K562 (cell line): ENCODE results near the gene PRKAR1B. TPM values are rescaled to one million over a fixed set of nuclear protein-coding genes. Genes with fewer than 3 reads are reported as not detected.
A peak's percentile ranks its signal among the peaks of the same experiment; 100 is the strongest.

Source experiments
- ATAC-seq: fragments of 200-7000 bp; cut with Tn5 transposase; 3 replicates; pipeline ENCODE4 v1.9.1; 2020; ENCODE audit warnings: moderate library complexity
- BruUV-seq: library from RNA; stranded (reverse); fragments of 400-500 nt; replicated peaks from 2 replicates; lab custom pipeline; 2021; lab: Mats Ljungman, UMichigan
- CTCF ChIA-PET: fragments of 300-600 bp; formaldehyde crosslinking; extraction: SDS; loops from one replicate; lab custom pipeline; 2021; ENCODE audit warnings: low intra/inter-chr PET ratio; lab: Yijun Ruan, JAX
- POLR2A ChIA-PET: fragments of 300-600, 350-650 bp; sonication (Branson Sonifier 250); formaldehyde crosslinking; extraction: SDS; loops from one replicate; lab custom pipeline; 2021; ENCODE audit warnings: antibody characterized with exemption, inconsistent platforms; lab: Yijun Ruan, JAX
- DNase-seq, 4 experiments: peaks; one replicate each; pipeline versions ENCODE4 v3.0.0 to v3.0.0-alpha.2; 2011 to 2018; ENCODE audit warnings: low spot score in 3 of 4, mixed read lengths in 3 of 4; ENCODE audit errors: extremely low read depth in 1 of 4
- FAIRE-seq: peaks from 2 replicates; lab custom pipeline; 2011; peaks lifted over from hg19 to GRCh38; lab: Jason Lieb, UNC
- H2AFZ ChIP-seq: 2 replicates; pipeline ENCODE4 v1.6.0; 2011; ENCODE audit warnings: low read depth, low read length, control low read depth, inconsistent platforms
- H3K27ac ChIP-seq: fragments of 200-600 bp; 3 replicates; pipeline ENCODE4 v1.8.0; 2011; ENCODE audit warnings: low read depth, mild to moderate bottlenecking, control low read depth, inconsistent platforms, low read length, moderate library complexity, mixed read lengths; ENCODE audit errors: extremely low read depth
- H3K27me3 ChIP-seq, 2 experiments: fragments of 300-600 bp in 1 of 2; 2 replicates in 1 of 2; 3 replicates in 1 of 2; pipeline versions ENCODE4 v1.6.0 to v1.8.0; 2011; ENCODE audit warnings: inconsistent platforms in 2 of 2, low read length in 2 of 2, mild to moderate bottlenecking in 1 of 2, mixed read lengths in 1 of 2, moderate library complexity in 1 of 2; ENCODE audit not compliant: control insufficient read depth in 2 of 2, insufficient read depth in 2 of 2
- H3K36me3 ChIP-seq: fragments of 300-600 bp; 3 replicates; pipeline ENCODE4 v1.8.0; 2011; ENCODE audit warnings: mild to moderate bottlenecking, low read length, inconsistent platforms; ENCODE audit not compliant: control insufficient read depth, insufficient read depth
- H3K4me1 ChIP-seq, 2 experiments: fragments of 200-600 bp in 1 of 2; replicated peaks in 1 of 2; 2 replicates in 1 of 2; 3 replicates in 1 of 2; pipeline versions ENCODE4 v1.5.1 to v1.8.0; 2011; ENCODE audit warnings: inconsistent platforms in 2 of 2, low read length in 2 of 2, mild to moderate bottlenecking in 1 of 2, mixed read lengths in 1 of 2, moderate library complexity in 1 of 2; ENCODE audit not compliant: control insufficient read depth in 2 of 2, insufficient read depth in 2 of 2
- H3K4me2 ChIP-seq: 2 replicates; pipeline ENCODE4 v1.6.1; 2011; ENCODE audit warnings: low read length, control low read depth, inconsistent platforms, mixed read lengths; ENCODE audit not compliant: insufficient read depth
- H3K4me3 ChIP-seq: fragments of 200-600 bp; sonication (generic), shearing (Covaris generic); 2 replicates; pipeline ENCODE4 v1.5.1; 2016; ENCODE audit warnings: control low read depth, inconsistent platforms
- H3K79me2 ChIP-seq: fragments of 200-600 bp; 3 replicates; pipeline ENCODE4 v1.8.0; 2011; ENCODE audit warnings: low read length, inconsistent platforms; ENCODE audit not compliant: control insufficient read depth, insufficient read depth
- H3K9ac ChIP-seq, 2 experiments: 2 replicates each; pipeline versions ENCODE4 v1.6.0 to v1.6.1; 2011; ENCODE audit warnings: low read depth in 2 of 2, low read length in 2 of 2, control low read depth in 1 of 2, inconsistent platforms in 1 of 2, mild to moderate bottlenecking in 1 of 2, mixed read lengths in 1 of 2; ENCODE audit not compliant: insufficient read depth in 1 of 2
- H3K9me1 ChIP-seq: one replicate; pipeline ENCODE4 v1.6.0; 2011; ENCODE audit warnings: inconsistent platforms, mild to moderate bottlenecking, low read length, moderate library complexity; ENCODE audit not compliant: control insufficient read depth, insufficient read depth
- H3K9me3 ChIP-seq: replicated peaks from 2 replicates; pipeline ENCODE4 v1.5.1; 2011; ENCODE audit warnings: low read depth, low read length, inconsistent platforms; ENCODE audit not compliant: control insufficient read depth, insufficient read depth
- H4K20me1 ChIP-seq: replicated peaks from 2 replicates; pipeline ENCODE4 v1.6.1; 2011; ENCODE audit warnings: low read length, inconsistent platforms, mixed read lengths; ENCODE audit not compliant: control insufficient read depth, insufficient read depth
- CBFB ChIP-seq: sonication (generic); formaldehyde crosslinking; IDR thresholded peaks from 2 replicates; pipeline ENCODE4 v1.4.0; 2020; ENCODE audit warnings: mild to moderate bottlenecking, missing genetic modification reagents
- CTCF ChIP-seq, 3 experiments: IDR thresholded peaks in 2 of 3; conservative IDR thresholded peaks in 1 of 3; 2 replicates each; pipeline ENCODE4 v1.5.1; 2011 to 2012; ENCODE audit warnings: low read length in 3 of 3, mild to moderate bottlenecking in 3 of 3, control low read depth in 2 of 3, improper control_type of control experiment in 1 of 3, inconsistent platforms in 1 of 3, low read depth in 1 of 3, mixed read lengths in 1 of 3, moderate library complexity in 1 of 3; ENCODE audit not compliant: insufficient read depth in 2 of 3
- CXXC5 ChIP-seq: fragments of 250-450 bp; sonication (Bioruptor Pico); IDR thresholded peaks from 2 replicates; pipeline ENCODE4 v1.8.0; 2022; ENCODE audit warnings: inconsistent platforms, mild to moderate bottlenecking, moderate library complexity
- ELK3 ChIP-seq: fragments of 450-650 bp; formaldehyde crosslinking; IDR thresholded peaks from 2 replicates; pipeline ENCODE4 v1.4.0; 2020; ENCODE audit warnings: mild to moderate bottlenecking
- ERF ChIP-seq: fragments of 450-650 bp; formaldehyde crosslinking; IDR thresholded peaks from 2 replicates; pipeline ENCODE4 v1.4.0; 2020; ENCODE audit warnings: mild to moderate bottlenecking, mixed read lengths
- GABPB2 ChIP-seq: fragments of 250-450 bp; sonication (Bioruptor Pico); conservative IDR thresholded peaks from 2 replicates; pipeline ENCODE4 v1.5.1; 2021; ENCODE audit warnings: mild to moderate bottlenecking
- KDM5B ChIP-seq: fragments of 200-600 bp; sonication (generic); IDR thresholded peaks from 2 replicates; pipeline ENCODE4 v1.6.1; 2012; ENCODE audit warnings: low read depth, mild to moderate bottlenecking, moderate library complexity, low read length, control low read depth, inconsistent platforms; ENCODE audit not compliant: insufficient replicate concordance
- MED1 ChIP-seq: sonication (generic); formaldehyde crosslinking; IDR thresholded peaks from 2 replicates; pipeline ENCODE4 v1.8.1; 2023; ENCODE audit warnings: missing genetic modification reagents, borderline replicate concordance
- MIER1 ChIP-seq: fragments of 450-650 bp; IDR thresholded peaks from 2 replicates; pipeline ENCODE4 v1.6.1; 2016; ENCODE audit warnings: antibody characterized with exemption, mild to moderate bottlenecking, low read depth
- MTA3 ChIP-seq: fragments of 450-650 bp; formaldehyde crosslinking; IDR thresholded peaks from 2 replicates; pipeline ENCODE4 v1.6.1; 2017; ENCODE audit warnings: mild to moderate bottlenecking, borderline replicate concordance
- NCOA1 ChIP-seq: fragments of 450-650 bp; IDR thresholded peaks from 2 replicates; pipeline ENCODE4 v1.6.1; 2016; ENCODE audit warnings: low read depth
- POLR2A ChIP-seq: fragments of 450-650 bp; conservative IDR thresholded peaks from 2 replicates; pipeline ENCODE4 v1.6.1; 2016
- POLR2G ChIP-seq: fragments of 200-400 bp; formaldehyde crosslinking; IDR thresholded peaks from 2 replicates; pipeline ENCODE4 v1.6.1; 2017; ENCODE audit warnings: low read depth, mild to moderate bottlenecking, antibody characterized with exemption, low read length, moderate library complexity
- RAD21 ChIP-seq, 2 experiments: fragments of 250-450 bp in 1 of 2; fragments of 450-650 bp in 1 of 2; sonication (Bioruptor Pico) in 1 of 2; formaldehyde crosslinking in 1 of 2; IDR thresholded peaks in 1 of 2; conservative IDR thresholded peaks in 1 of 2; 2 replicates each; pipeline versions ENCODE4 v1.4.0 to v1.8.0; 2020 to 2022; ENCODE audit warnings: mild to moderate bottlenecking in 2 of 2, moderate library complexity in 1 of 2
- RBFOX2 ChIP-seq: fragments of 200-400 bp; formaldehyde crosslinking; IDR thresholded peaks from 2 replicates; pipeline ENCODE4 v1.6.1; 2017; ENCODE audit warnings: low read depth, mild to moderate bottlenecking, low read length, moderate library complexity
- SMAD2 ChIP-seq: fragments of 150-350 bp; IDR thresholded peaks from 2 replicates; pipeline ENCODE4 v1.6.1; 2014; ENCODE audit warnings: low read depth, mild to moderate bottlenecking, low read length
- STAG1 ChIP-seq: sonication (generic); formaldehyde crosslinking; IDR thresholded peaks from 2 replicates; pipeline ENCODE4 v1.5.0; 2020; ENCODE audit warnings: missing genetic modification reagents, borderline replicate concordance
- ZBTB7A ChIP-seq: IDR thresholded peaks from 2 replicates; pipeline ENCODE4 v1.6.1; 2011; ENCODE audit warnings: low read depth, mild to moderate bottlenecking, low read length, moderate library complexity, borderline replicate concordance; ENCODE audit not compliant: control insufficient read depth
- WGBS: fragments of 100-300 bp; shearing (Covaris generic); methylation state at CpG from one replicate; pipeline ENCODE4 v1.1.6; 2016; ENCODE audit warnings: low coverage, mixed read lengths; ENCODE audit not compliant: insufficient coverage; ENCODE audit errors: missing lambda C conversion rate; 5-methylcytosine and 5-hydroxymethylcytosine counted together
- in situ Hi-C: fragments of 300-500 bp; cut with MboI; formaldehyde crosslinking; loops from 4 replicates; pipeline ENCODE4 v1.15.0; 2018; ENCODE audit warnings: inconsistent platforms, mixed read lengths
- intact Hi-C: fragments of 100-400 bp; cut with micrococcal nuclease; formaldehyde crosslinking; loops from 2 replicates; pipeline ENCODE4 v1.14.2; 2022
- polyA plus RNA-seq, 8 experiments: library from polyadenylated mRNA; depleted of rRNA in 4 of 8; stranded (reverse) in 5 of 8; unstranded in 3 of 8; fragments of >200 nt; fragmentation: Nextera tagmentation in 2 of 8; fragmentation: Illumina TruSeq in 1 of 8; extraction: Ambion mirVana in 2 of 8; extraction: Trizol in 1 of 8; gene quantifications; 2 replicates each; pipeline versions ENCODE4 v1.2.1 to v1.2.3, GENCODE V29; 2011 to 2014; ENCODE audit warnings: inconsistent platforms in 1 of 8, missing spikeins in 1 of 8
- total RNA-seq, 7 experiments: library from RNA; depleted of rRNA in 6 of 7; stranded (reverse); fragments of >200 nt in 6 of 7; fragmentation: Illumina TruSeq in 2 of 7; extraction: Trizol in 2 of 7; gene quantifications; 2 replicates each; pipeline versions ENCODE4 v1.2.1 to v1.2.3, GENCODE V29; 2011 to 2021; ENCODE audit warnings: low replicate concordance in 1 of 7

PRKAR1B gene
- total and polyA plus RNA-seq, 9 of the 15 experiments (the other 6 are each of a cell fraction or from before 2014, with no cell fraction given) = 0.99 to 30.5 (median 12.7) TPM

- TF ChIP-seq ZBTB7A (no peak), CBFB (CRISPR knock-in tag) (no peak), SMAD2 (no peak), MIER1 (no peak)
Measured at GRCh38 chr7:732556-732955, 5.5 kb upstream of the PRKAR1B start (continued).

- Histone ChIP-seq H3K27me3 (no peaks in the 10 kb centered on the region), H3K27ac (no peak overlapping the region), H3K4me1 (peaks cover 5 to 31% of the 10 kb centered on the region in 2 experiments; a peak in 3 of 5 replicates), H3K4me2 (no peak overlapping the region), H3K36me3 (peaks cover 77% of the 10 kb centered on the region), H3K9me1 (no peaks in the 10 kb centered on the region), H3K9ac (no peak overlapping the region; a peak in 1 of 4 replicates), H3K4me3 (no peak overlapping the region), H2AFZ (no peak overlapping the region), H4K20me1 (0 out of 2 replicates have a peak, but pooled peaks cover 4% of the 10 kb centered on the region), H3K79me2 (peaks cover 91% of the 10 kb centered on the region), H3K9me3 (peaks cover 17% of the 10 kb centered on the region)
- DNase-seq (peak in 1 of 4 experiments; percentile 11), FAIRE-seq (no peak), ATAC-seq (peak; percentile 38; the same call in 1 of the 3 replicates)
- CTCF ChIA-PET = no interaction called here
- no TSS peak for BruUV-seq
- in situ Hi-C loops = no loop called here
- POLR2A ChIA-PET = no interaction called here
- intact Hi-C loops = no loop called here
- 93% methylated on average over 12 of the region's 17 CpGs for WGBS
- TF ChIP-seq CTCF (IDR thresholded peaks at IDR 0.05 in 2 of 3, conservative IDR thresholded peaks at IDR 0.05 in 1 of 3; ENCODE audit: insufficient read depth in 2 of 3, low read depth in 1 of 3, low read length in 3 of 3) (peak in 1 of 3 experiments; percentile 5; a peak in 1 of 6 replicates), STAG1 (CRISPR knock-in tag) (0 out of 2 replicates have a peak, but pooled peaks have one; percentile 15), RBFOX2 (peak; percentile 59), CXXC5 (CRISPR knock-in tag) (no peak), POLR2G (peak; percentile 51; the same call in 1 of the 2 replicates), GABPB2 (CRISPR knock-in tag) (no peak), RAD21 (CRISPR knock-in tag; conservative IDR thresholded peaks at IDR 0.05 in 1 of 2, IDR thresholded peaks at IDR 0.05 in 1 of 2) (peak in 1 of 2 experiments; percentile 8; a peak in 1 of 4 replicates), NCOA1 (no peak), POLR2A (peak; percentile 28; the same call in 1 of the 2 replicates), ELK3 (CRISPR knock-in tag) (no peak), KDM5B (no peak), ERF (no peak), MED1 (CRISPR knock-in tag) (no peak), MTA3 (no peak)
Measured at GRCh38 chr7:732094-732541, 5.0 kb upstream of the PRKAR1B start.
